ENCODE results near the gene GABARAP.
"Not testable (repeated sequence)": the region's sequence is repeated elsewhere in the genome, so short reads cannot be mapped to it uniquely, and the experiment has no call there.

GABARAP gene

DNA sequence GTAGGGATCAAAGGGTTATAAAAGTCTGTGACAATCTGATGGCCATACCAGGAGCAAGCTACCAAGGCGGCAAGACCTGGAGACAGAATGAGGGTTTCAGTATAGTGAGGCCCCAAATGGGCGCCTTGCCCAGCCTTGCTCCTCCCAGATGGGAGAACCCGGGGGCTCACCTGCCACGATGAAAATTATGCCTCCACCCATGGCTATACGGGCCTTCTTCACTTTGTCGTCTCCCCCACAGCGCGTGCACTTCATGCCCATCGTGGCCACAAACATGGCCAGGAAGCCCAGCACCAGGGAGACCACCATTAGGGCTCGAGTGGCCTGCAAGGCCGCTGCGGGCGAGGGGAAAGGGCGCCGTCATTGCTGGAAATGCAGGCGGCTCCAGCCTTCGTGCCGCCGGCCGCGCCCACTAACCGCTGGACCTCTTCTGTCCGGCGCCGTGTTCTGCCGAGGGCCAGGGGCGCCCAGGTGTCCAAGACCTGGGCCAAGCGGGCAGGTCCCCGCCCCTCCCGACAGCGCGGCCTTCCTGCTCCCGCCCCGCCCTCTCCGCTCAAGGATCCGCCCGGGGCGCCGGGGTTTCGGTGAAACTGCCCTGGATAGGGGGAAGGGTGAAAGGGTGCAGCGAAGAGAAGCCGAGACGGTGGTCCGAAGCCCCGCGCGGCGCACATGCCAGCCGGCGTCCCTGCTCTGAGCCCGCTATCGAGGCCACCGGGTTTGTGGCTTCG, 18.6 kb upstream of the GABARAP start:
- DNase-seq (ENCODE audit: low spot score) = no peak

DNA sequence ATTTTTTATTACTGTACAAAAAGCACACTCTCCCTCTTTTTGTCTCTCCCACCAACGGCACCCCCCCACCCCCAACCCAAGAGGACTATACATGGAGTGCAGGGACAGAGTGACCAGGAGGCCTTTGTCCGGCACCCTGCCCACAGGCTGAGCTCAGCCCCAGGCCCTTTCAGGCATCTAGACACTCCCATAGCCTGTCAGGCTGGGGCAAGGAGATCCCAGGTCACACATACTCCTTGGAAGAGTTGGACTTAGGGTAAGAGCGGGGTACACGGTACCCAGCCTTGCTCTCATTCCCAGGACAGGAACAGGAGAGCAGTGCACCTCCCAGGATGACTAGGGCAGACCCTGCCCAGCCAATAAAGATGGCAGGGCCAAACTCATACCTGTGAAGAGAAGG, 17.9 kb upstream of the GABARAP start:
- no peak for DNase-seq (ENCODE audit: low spot score)

DNA sequence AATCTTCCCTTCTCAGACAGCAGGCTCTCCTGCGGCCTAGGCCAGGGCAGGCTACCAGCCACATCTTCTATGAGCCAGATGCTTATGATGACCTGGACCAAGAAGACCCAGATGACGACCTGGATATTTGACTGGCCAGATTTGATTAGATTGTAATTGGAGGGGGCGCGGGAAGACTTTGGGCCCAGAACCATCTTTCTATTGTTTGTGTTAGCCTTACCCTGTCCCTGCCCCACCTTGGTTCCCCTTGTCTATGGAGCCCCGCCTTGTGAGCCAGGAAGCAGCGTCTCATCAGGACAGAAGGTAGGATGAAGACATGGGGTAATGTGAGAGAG, 17.3 kb upstream of the GABARAP start:
- DNase-seq (ENCODE audit: low spot score) = no peak

DNA sequence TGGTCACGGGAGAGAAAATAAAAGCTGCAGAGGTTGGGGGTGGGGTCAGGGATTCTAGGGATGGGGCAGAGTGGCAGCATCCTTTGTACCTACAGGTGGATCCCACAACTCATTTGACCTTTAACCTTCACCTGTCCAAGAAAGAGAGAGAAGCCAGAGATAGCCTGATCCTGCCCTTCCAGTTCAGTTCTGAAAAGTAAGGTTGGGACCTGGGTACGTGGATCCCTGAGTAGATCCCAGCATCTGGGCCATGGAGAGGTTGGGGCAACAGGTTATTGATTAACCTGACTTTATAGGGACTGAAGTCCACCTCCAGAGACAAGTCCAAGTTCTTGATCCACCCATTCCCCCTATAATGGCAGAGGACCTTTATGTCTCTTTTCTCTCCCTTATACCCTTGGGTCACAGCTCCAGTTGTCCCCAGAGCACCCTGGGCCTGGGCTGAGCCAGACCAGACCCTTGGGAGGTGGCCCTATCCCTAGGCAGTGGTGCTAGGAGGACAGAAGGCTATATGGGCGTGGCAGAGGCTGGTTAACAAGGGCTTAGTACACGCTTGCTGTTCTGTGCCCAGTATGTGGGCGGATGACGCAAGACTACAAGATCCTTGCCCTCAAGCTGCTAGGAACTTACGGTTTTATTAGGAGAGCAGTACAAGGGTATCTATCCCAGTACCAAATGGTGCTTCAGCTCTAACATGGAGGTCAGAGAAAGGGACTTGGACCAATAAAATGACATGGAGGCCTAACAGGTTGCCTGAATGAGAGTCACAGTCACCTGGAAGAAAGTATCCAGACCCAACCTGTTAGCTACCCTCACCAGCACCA, 16.7 kb upstream of the GABARAP start:
- DNase-seq (ENCODE audit: low spot score) = no peak

DNA sequence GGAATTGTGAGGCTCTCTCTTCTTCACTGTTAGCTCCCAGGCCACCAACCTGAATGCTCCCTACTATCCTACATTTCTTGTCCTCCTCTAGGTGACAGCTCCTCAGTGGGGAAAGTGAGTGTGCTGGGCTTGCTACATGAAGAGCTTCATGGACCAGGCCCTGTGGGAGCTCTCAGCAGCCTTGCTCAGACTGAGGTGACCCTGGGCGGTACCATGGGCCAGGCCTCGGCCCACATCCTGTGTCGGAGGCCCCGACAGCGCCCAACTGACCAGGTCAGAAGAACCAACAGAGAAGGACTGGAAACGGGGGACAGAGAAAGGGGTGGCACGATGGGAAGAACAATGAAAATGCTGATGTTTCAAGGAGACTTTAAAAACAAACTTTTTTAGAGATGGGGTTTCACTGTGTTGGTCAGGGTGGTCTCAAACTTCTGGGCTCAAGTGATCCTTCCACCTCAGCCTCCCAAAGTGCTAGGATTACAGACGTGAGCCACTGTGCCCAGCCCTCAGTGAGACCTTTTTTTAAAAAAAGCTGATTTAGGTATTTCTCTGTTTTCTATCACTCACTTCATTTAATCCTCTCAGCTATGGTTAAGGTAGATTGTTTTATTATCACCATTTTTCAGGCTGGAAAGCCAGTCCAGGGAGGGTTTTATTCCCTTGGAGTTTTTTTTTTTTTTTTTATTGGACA, 14.7 kb upstream of the GABARAP start:
- DNase-seq (ENCODE audit: low spot score) = no peak

DNA sequence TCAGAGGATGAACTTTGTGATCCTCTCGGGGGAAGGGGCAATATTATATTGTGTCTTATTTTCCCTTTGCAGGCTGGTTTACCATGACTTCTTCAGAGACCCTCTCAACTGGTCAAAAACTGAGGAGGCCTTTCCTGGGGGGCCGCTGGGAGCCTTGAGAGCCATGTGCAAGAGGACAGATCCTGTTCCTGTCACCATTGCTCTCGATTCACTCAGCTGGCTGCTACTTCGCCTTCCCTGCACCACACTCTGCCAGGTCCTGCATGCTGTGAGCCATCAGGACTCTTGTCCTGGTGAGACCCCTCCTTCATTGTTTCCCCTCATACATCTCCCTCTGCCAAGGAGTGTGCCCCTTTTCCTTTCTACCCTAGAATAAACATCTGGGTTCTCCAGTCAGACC, 12.3 kb upstream of the GABARAP start:
- no peak for DNase-seq (ENCODE audit: low spot score)

DNA sequence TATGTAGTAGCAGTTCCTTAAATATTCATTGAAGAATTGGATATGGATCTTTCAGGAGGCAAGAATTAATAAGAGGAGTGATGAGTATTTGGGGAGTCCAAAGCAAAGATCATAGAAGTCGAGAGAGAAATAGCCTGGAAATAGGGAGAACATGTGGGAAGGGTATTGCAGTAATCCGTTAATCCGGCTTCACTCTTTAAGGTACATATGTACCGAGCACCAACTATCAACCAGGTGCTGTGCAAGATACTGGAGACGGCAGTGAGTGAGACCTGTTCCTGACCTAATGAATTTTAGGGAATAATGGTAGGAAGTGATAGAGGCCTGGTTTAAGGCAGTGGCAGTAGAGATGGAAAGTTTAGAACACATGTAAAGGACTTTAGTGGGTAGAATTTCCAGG, 10.8 kb upstream of the GABARAP start:
- no peak for DNase-seq (ENCODE audit: low spot score)

DNA sequence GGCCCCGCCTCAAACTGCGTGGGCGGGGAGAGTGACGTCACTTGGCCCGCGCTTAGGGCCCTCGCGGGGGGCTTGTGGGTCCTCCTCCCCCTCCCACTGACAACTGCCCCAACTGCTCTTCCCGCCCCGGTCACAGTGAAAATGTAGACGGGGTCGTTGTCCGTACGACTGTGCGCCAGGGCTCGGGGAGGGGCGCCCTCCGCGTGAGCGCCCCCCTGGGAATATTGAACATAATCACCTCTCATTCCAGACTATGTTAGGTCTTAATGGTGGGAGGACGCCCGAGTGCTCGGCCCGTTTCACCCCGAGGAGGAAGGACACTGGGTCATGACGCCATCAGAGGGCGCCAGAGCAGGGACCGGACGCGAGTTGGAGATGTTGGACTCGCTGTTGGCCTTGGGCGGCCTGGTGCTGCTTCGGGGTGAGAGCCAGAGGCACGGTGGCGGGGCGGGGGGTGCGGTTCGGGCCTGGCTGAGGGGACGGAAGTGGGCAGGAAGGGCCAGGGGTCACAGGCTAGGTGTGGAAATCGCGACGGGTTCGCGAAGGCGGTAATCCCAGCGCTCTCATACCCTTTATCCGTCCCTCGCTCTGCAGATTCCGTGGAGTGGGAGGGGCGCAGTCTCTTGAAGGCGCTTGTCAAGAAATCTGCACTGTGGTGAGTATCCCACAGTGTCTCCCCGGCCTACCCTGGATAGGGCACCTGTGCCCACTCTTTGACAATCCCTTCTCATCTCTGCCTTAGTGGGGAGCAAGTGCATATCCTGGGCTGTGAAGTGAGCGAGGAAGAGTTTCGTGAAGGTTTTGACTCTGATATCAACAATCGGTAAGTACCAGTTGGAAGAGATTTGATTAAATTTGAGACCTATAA, 10.2 kb upstream of the GABARAP start, which contains the start of gene ELP5:
TSS of gene ELP5 (plus strand) at position 40 of the 868 bp plus-strand sequence. CDS start at position 376, 336 bp downstream.
- peak; percentile 93 for DNase-seq (ENCODE audit: low spot score)

DNA sequence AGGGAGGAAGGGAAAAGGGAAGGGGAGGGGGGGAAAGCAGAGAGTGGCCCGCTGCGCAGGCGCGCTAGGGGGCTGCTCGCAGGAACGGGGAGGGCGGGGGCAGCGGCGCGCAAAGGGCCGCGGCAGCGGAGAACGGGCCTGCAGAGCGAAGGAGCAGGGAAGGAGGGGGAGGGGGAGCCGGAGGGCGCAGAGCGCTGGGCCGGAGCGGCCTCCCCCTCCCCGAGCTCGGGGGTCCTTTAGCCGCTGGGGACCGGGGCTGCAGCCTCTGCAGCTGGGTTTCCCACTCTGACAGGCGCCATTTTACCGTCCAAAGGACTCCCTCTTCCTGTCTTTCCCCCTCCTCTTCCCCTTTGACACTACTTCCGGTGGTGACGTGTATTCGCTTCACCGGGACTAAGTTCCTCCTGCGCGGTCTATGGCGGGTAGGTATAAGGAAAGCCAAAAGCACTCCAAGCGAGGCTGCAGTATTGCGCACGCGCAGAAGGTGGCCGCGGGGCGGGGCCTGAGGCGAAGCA, 9.5 kb upstream of the GABARAP start, which contains the start of gene CTDNEP1:
TSS of gene CTDNEP1 (minus strand) at position 74 of the 515 bp plus-strand sequence. CDS start 438 bp downstream, outside the sequence.
- peak; percentile 100 for DNase-seq (ENCODE audit: low spot score)

DNA sequence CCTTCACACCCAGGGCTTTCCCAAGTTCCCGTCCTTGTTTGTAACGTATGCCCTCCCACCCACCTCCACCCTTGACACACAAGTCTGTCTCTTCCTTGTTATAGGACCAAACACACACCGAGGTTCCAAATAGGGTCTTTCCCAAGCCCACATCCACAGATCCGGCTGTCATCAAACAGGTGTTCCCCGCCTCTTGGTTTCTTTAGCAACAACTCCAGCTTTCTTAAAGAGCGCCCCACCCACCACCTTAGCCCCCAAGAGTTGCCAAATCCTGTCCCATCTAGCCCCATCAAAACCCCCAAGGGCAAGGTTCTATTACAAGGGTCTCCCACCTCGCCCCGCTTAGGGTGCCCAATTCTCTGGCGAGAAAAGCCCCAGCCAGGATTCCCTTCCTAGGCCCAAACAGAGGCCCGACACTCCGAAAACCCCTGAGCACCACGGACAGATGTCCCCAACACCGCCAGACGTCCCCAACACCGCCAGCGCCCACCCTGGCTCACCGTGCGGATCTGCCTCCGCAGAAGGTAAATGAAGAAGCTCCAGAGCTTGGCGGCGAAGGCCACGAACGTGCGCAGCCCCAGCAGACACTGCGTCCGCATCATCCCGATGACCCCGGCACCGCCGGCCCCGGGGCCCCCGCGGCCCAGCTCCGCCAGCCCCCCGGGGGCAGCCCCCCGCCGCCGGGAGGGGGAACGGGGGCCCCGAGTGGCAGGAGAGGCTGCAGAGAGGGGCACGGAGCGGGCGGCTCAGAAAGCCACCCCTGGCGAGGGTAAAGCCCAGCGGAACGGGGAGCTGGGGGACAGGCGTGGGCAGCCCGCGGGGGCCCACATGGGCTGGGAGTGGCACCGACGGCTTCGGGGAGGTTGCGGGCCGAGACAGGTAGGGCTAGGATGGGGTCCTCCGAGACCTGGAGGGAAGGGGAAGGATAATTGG, 8.7 kb upstream of the GABARAP start:
- no peak for DNase-seq (ENCODE audit: low spot score)

DNA sequence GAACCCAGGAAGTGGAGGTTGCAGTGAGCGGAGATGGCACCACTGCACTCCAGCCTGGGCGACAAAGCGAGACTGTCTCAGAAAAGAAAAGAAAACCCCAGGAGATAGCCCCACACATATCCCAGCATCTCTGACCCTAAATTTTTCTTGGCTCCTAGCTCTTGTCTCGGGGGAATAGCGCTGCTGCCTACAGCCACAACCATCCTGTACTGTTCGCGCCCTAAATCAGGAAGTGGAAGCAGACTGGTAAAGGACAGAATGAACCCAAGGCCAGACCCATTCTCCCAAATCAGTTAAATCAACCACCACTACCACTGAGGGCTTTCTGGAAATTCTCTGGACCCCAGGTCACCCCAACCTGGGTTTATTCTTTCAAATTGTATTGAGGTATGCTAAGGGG, 7.6 kb upstream of the GABARAP start:
- no peak for DNase-seq (ENCODE audit: low spot score)

DNA sequence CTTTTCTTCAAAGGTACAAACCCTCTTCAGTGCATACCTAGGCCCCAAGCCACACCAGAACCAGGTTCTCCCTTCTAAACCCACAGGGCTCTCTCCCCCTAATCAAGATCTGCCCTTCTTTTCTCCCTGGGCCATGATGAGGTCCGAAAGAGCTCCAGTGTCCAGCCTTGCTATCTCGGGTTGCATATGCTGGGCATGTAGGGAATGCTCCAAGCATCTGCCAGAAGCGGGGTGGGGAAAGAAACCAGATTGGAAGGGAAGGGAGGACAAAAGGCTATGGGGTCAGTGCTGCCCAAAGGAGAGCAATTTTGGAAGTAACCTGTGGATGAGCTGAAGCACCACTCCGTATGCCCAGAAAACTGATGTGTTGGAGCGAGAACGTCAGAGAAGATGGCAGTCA, 7.0 kb upstream of the GABARAP start:
- no peak for DNase-seq (ENCODE audit: low spot score)

DNA sequence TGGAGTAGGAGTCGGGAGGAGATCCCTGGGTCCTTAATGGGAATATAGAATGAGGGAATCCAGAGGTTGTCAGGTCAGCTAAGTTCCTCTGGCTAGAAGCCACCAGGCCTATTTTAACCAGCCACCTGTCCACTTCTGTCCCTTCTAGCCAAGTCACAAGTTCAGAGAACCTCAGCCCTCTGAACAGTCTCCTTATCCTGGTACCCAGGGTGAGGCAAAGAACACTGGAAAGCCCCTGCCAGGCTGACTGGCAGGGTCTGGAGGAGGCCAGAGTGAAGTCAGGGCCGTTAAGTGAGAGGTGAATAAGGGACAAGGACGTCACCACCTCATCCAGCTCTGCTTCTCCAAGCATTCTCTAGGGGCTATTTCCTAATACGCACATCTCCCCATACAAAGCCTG, 6.5 kb upstream of the GABARAP start:
- no peak for DNase-seq (ENCODE audit: low spot score)

DNA sequence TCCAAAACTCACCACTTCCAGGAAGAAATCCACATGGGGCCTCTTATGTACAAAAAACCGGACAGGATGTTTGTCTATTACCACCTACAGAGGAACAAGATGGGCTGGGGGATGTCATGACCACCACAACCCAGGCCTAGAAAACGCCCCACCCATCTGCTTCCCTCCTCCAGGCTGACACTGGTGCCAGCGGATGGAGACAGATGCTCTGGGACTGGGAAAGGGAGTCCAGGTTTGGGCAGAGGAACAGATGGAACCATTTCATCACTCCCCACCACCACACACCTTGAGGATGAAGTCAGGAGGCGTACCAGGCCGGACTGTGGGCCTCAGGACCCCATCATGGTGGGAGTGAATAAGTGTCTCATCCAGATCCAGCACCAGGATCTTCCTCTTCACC, 4.5 kb upstream of the GABARAP start:
- DNase-seq (ENCODE audit: low spot score) = no peak

DNA sequence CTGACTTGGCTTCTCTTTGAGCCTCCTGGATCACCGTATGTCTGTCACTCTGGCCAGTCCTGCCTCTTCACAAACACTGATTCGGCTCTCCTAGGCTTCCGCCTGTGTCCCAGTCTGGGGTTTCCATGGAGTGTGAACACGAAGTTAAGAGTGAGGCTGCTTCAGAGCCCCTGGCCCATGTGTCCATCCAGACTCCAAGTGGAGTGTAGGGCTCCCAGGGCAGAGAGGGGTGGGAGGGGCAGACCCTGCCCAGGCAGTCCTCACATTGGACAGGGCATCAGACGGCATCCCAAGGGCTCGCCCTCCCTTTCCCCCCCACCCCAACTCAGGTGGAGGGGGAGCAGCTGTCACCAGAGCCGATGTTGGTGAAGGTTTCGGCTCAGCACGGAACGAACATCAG, 1.6 kb upstream of the GABARAP start:
- not testable (repeated sequence) for DNase-seq (ENCODE audit: low spot score)

DNA sequence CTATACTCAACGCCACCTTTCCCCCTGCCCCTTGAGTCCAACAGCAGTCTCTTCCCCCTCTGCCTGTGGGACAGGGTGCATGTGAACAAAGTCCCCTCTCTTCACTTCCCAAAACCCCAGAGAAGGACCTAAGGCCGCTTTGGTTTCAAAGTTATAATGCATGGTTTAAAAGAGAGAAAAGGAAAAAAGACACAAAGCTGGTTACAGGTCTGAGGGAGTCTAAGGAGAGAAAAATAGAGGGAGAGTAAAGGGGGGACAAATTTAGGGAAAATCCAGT, 1.1 kb upstream of the GABARAP start:
- DNase-seq (ENCODE audit: low spot score) = no peak

DNA sequence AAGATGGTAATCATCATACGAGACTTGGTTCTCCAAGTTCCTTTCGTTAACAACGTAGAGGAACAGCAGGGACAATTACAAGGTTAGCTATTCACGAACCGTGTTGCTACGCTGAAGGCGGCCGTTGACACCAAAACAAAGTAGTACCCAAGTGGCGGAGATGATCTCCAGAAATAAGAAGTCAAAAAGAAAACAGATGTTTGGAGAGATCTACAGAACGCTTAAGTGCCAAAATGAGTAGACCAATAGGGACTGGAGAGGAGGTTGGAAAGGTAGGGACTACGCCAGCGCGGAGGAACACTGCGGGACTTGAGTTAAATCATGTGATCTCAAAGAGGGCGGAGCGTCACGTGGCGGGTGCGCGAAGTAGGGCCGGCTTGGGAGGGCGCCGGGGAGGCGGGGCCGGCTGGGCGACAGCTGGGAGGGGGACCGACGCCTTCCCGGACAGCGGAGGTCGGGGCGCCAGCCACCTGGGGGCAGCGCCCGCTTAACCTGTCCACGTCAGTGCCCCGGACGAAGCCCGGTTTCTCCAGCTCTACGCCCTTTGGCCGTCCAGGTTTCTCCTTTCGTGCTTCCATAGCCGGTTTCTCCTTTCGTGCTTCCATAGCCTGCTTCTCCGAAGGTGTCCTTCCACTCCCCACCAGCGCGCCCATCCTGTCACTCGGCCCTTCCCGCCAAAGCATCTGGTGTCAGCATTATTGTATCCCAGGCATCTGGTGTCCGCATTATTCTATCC, 636 bp upstream of the GABARAP start:
- DNase-seq (ENCODE audit: low spot score) = peak; percentile 89

DNA sequence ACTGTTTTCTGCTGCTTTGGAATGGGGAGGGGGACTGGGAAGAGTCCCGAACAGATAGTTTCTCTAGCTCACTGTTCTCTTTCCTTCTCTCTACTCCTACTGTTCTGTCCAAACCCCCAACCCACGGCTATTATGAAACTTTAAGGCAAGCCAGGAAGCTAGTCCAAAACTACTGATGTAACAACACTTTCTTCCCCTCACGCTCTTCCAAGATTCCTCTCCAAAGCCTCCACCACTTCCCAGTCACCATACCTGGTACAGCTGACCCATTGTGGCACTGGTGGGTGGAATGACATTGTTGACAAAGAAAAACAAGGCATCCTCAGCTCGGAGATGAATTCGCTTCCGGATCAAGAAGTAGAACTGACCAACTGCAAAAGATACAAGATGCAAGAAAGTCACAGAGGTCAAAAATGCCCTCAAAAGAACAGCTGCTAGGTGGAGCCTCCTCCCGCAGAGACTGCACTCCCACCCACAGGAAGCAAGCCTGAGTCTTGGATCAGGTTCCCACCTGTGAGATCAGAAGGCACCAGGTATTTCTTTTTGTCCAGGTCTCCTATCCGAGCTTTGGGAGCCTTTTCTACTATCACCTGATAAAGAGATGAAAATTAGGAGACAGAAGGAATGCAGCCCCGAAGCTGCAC, 1.0 kb downstream of the GABARAP start:
- DNase-seq (ENCODE audit: low spot score) = no peak

DNA sequence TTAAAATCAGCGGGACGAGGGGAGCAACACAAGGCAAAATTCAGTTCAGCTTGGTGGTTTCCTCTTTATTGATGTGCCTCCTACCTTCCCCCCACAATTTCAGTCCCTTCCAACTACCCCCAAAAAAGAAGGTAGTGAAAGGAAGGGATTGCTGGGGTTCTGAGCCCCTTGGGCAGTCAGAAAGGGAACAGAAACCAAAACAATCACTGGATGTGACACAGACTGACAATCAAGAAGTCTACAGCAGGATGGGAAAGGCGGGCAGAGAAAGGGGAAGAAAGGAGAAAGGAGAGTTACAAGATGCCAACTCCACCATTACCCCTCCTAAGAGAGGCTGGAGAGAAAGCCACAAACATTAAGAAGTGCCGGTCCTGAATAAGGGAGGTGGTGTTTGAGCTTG, 1.9 kb downstream of the GABARAP start:
- no peak for DNase-seq (ENCODE audit: low spot score)

All from activated CD4-positive, alpha-beta T cell treated with anti-CD3 and anti-CD28 coated beads, Interleukin-2, Interleukin-4, amounts not matched to agents 100 ng/mL and 50 ng/mL, durations not matched to agents 16 hours and 8 hours (primary cell).